ENCODE results near the gene POU5F1. TPM values are rescaled to one million over a fixed set of nuclear protein-coding genes. Genes with fewer than 3 reads are reported as not detected.

Gene POU5F1
- total and polyA plus RNA-seq, 8 donors, result 0.37 to 2.0 (median 1.8) TPM

GRCh38 chr6:31179042-31179386 is 8.5 kb upstream of the POU5F1 start:
- intact Hi-C loops (cut with DNase I), result no loop called here
- no peaks in the 10 kb centered on the region for H3K27me3 ChIP-seq
- H3K36me3 ChIP-seq, result peaks cover 0 to 6% of the 10 kb centered on the region in 2 donors
- no peak for TF ChIP-seq CTCF (IDR thresholded peaks at IDR 0.05)
- H3K4me3 ChIP-seq, result no peak overlapping the region
- peaks cover 0 to 14% of the 10 kb centered on the region in 2 donors for H3K4me1 ChIP-seq
- H3K9me3 ChIP-seq, result no peaks in the 10 kb centered on the region
- ATAC-seq, result no peak
- H3K27ac ChIP-seq, result no peak overlapping the region
- DNase-seq, result no peak

- Histone ChIP-seq H3K9me3 (no peaks in the 10 kb centered on the region), H3K4me3 (no peak overlapping the region), H3K27ac (no peak overlapping the region), H3K4me1 (peaks cover 0 to 14% of the 10 kb centered on the region in 2 donors), H3K27me3 (no peaks in the 10 kb centered on the region), H3K36me3 (peaks cover 0 to 6% of the 10 kb centered on the region in 2 donors)
- intact Hi-C loops (cut with DNase I), result no loop called here
- no peak for DNase-seq
- no peak for ATAC-seq
- TF ChIP-seq CTCF (IDR thresholded peaks at IDR 0.05), result no peak
Measured at GRCh38 chr6:31178143-31179041, 7.9 kb upstream of the POU5F1 start.

GRCh38 chr6:31175971-31176370 is 5.5 kb upstream of the POU5F1 start:
- intact Hi-C loops (cut with DNase I), result no loop called here
- no peak for ATAC-seq
- TF ChIP-seq CTCF (IDR thresholded peaks at IDR 0.05), result no peak

GRCh38 chr6:31174378-31174777 is 3.9 kb upstream of the POU5F1 start:
- no peaks in the 10 kb centered on the region for H3K9me3 ChIP-seq
- H3K36me3 ChIP-seq, result peaks cover 0 to 6% of the 10 kb centered on the region in 2 donors
- H3K27ac ChIP-seq, result no peak overlapping the region
- peaks cover 0 to 9% of the 10 kb centered on the region in 2 donors for H3K4me1 ChIP-seq
- ATAC-seq (no peak), DNase-seq (no peak)
- H3K27me3 ChIP-seq, result no peaks in the 10 kb centered on the region
- no peak overlapping the region for H3K4me3 ChIP-seq
- no peak for TF ChIP-seq CTCF (IDR thresholded peaks at IDR 0.05)
- intact Hi-C loops (cut with DNase I), result no loop called here

More at GRCh38 chr6:31175971-31176370, 5.5 kb upstream of the POU5F1 start:
- DNase-seq, result peak in 1 of 4 donors; percentile 38
- no peaks in the 10 kb centered on the region for H3K27me3 ChIP-seq
- H3K4me1 ChIP-seq, result peaks cover 0 to 14% of the 10 kb centered on the region in 2 donors
- H3K27ac ChIP-seq, result no peak overlapping the region
- no peaks in the 10 kb centered on the region for H3K9me3 ChIP-seq
- no peak overlapping the region for H3K4me3 ChIP-seq
- peaks cover 0 to 6% of the 10 kb centered on the region in 2 donors for H3K36me3 ChIP-seq

- H3K27me3 ChIP-seq, result no peaks in the 10 kb centered on the region
- no peak overlapping the region for H3K27ac ChIP-seq
- H3K4me3 ChIP-seq, result no peak overlapping the region
- no peak for DNase-seq
- intact Hi-C loops (cut with DNase I), result no loop called here
- ATAC-seq, result no peak
- TF ChIP-seq CTCF (IDR thresholded peaks at IDR 0.05), result no peak
- peaks cover 0 to 6% of the 10 kb centered on the region in 2 donors for H3K36me3 ChIP-seq
- H3K4me1 ChIP-seq, result no peaks in the 10 kb centered on the region
- no peaks in the 10 kb centered on the region for H3K9me3 ChIP-seq
Measured at GRCh38 chr6:31173406-31173805, 2.9 kb upstream of the POU5F1 start.

All from left lung (tissue), 10 donors.